Neural progenitor cell (in vitro differentiated cells): ENCODE data around the gene IFRD2. TPM values are rescaled to one million over a fixed set of nuclear protein-coding genes. Genes with fewer than 3 reads are reported as not detected.

Experiments
- DNase-seq: peaks from one replicate; pipeline ENCODE4 v3.0.0-alpha.2; 2016; ENCODE audit warnings: low spot score
- H2AFZ ChIP-seq: fragments of 200-600 bp; sonication (generic); replicated peaks from 2 replicates; pipeline ENCODE4 v1.6.1; 2016; ENCODE audit warnings: antibody characterized with exemption
- H3F3A ChIP-seq: fragments of 200-600 bp; sonication (generic); 2 replicates; pipeline ENCODE4 v1.6.1; 2016; ENCODE audit warnings: antibody characterized with exemption, low read depth
- H3K27ac ChIP-seq: fragments of 200-600 bp; sonication (generic); 2 replicates; pipeline ENCODE4 v1.5.1; 2016; ENCODE audit warnings: mild to moderate bottlenecking
- H3K27me3 ChIP-seq: fragments of 200-600 bp; sonication (generic); 2 replicates; pipeline ENCODE4 v1.6.1; 2016; ENCODE audit warnings: mild to moderate bottlenecking, moderate library complexity
- H3K36me3 ChIP-seq: fragments of 200-600 bp; sonication (generic); 2 replicates; pipeline ENCODE4 v1.5.1; 2016
- H3K4me1 ChIP-seq: fragments of 200-600 bp; sonication (generic); 2 replicates; pipeline ENCODE4 v1.6.1; 2016; ENCODE audit warnings: mixed run types
- H3K4me2 ChIP-seq: fragments of 200-600 bp; sonication (generic); 2 replicates; pipeline ENCODE4 v1.6.1; 2016
- H3K4me3 ChIP-seq: fragments of 200-600 bp; sonication (generic); 2 replicates; pipeline ENCODE4 v1.5.1; 2016
- H3K79me2 ChIP-seq: fragments of 200-600 bp; sonication (generic); 2 replicates; pipeline ENCODE4 v1.6.1; 2016; ENCODE audit warnings: low read depth
- H3K9ac ChIP-seq: fragments of 200-600 bp; sonication (generic); 2 replicates; pipeline ENCODE4 v1.6.1; 2016
- H3K9me3 ChIP-seq: fragments of 200-600 bp; sonication (generic); 2 replicates; pipeline ENCODE4 v1.5.1; 2016; ENCODE audit warnings: low read depth
- H4K20me1 ChIP-seq: fragments of 200-600 bp; sonication (generic); 2 replicates; pipeline ENCODE4 v1.6.1; 2016; ENCODE audit warnings: low read depth
- H3K27ac Mint-ChIP-seq: 3 replicates; pipeline ENCODE4 v1.8.0; 2021; ENCODE audit warnings: mixed read lengths
- H3K27me3 Mint-ChIP-seq: 2 replicates; pipeline ENCODE4 v1.8.0; 2022; ENCODE audit warnings: low read depth, mild to moderate bottlenecking, inconsistent platforms, moderate library complexity, mixed read lengths; ENCODE audit not compliant: insufficient read depth
- H3K36me3 Mint-ChIP-seq: 3 replicates; pipeline ENCODE4 v1.8.0; 2021; ENCODE audit warnings: mixed read lengths
- H3K4me1 Mint-ChIP-seq: 3 replicates; pipeline ENCODE4 v1.8.0; 2021; ENCODE audit warnings: mixed read lengths
- H3K4me3 Mint-ChIP-seq: 3 replicates; pipeline ENCODE4 v1.8.0; 2021; ENCODE audit warnings: mild to moderate bottlenecking, moderate library complexity, mixed read lengths
- H3K9me3 Mint-ChIP-seq: 3 replicates; pipeline ENCODE4 v1.8.0; 2020; ENCODE audit warnings: mixed read lengths
- EZH2 ChIP-seq: fragments of 200-600 bp; sonication (generic); IDR thresholded peaks from 2 replicates; pipeline ENCODE4 v1.6.1; 2017; ENCODE audit warnings: antibody characterized with exemption, mild to moderate bottlenecking, moderate library complexity
- EZH2phosphoT487 ChIP-seq: fragments of 200-600 bp; sonication (generic); IDR thresholded peaks from 2 replicates; pipeline ENCODE4 v1.6.1; 2017; ENCODE audit warnings: antibody characterized with exemption
- total RNA-seq: library from RNA; depleted of rRNA; stranded (reverse); fragments of >200 nt; gene quantifications from 2 replicates; pipeline ENCODE4 v1.2.3, GENCODE V29; 2015; ENCODE audit warnings: low replicate concordance
- TF ChIP-seq, protein P1 (sequence below): fragments of 200-600 bp; sonication (generic); IDR thresholded peaks from 2 replicates; pipeline ENCODE4 v1.5.1; 2017; ENCODE audit warnings: antibody characterized with exemption, mild to moderate bottlenecking

The IFRD2 gene
- total RNA-seq, 1 donor from 2014 or later: 26.4 TPM

DNA sequence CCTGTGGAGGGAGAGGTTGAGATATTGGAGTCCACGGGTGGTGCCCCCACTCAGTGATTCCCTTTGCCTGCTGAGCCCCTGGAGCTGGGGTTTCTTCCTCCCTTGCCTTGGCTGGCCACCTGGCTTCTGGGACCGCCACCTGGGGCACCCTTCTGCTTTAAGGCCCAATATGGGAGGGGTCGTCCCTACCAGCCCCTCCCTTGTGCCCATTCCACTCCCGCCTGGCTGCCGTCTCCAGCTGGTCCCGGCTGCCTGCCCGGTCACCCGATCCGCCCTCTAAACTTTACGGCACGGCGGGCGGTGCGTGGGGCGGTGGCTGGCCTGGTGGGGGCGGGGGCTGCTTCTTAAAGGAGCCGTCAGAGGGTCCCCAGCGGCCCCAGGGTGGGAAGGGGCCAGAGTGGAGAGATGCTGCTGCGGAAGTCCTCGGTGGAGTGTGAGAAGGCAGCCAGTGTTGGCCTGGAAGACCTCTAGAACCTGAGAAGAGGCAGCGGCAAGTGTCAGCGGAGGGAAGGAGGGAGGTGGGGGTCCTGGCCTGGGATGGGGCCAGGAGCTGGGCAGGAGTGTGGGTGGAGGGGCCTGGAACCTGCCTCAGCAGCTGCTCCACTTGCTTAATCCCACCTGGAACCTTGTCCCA, 24.8 kb downstream of the IFRD2 start:
- Mint-ChIP-seq H3K27ac (no peak overlapping the region), H3K36me3 (no peaks in the 10 kb centered on the region), H3K9me3 (no peaks in the 10 kb centered on the region), H3K4me1 (peaks cover 71% of the 10 kb centered on the region), H3K4me3 (no peak overlapping the region), H3K27me3 (peaks cover 11% of the 10 kb centered on the region)
- DNase-seq: peak; percentile 52
- no peak overlapping the region for H2AFZ ChIP-seq
- peaks cover 41% of the 10 kb centered on the region for H3F3A ChIP-seq
- H3K27ac ChIP-seq: no peak overlapping the region
- H3K36me3 ChIP-seq: no peaks in the 10 kb centered on the region
- H3K4me2 ChIP-seq: peak overlapping the region; percentile 58
- no peaks in the 10 kb centered on the region for H4K20me1 ChIP-seq
- no peaks in the 10 kb centered on the region for H3K79me2 ChIP-seq
- H3K9ac ChIP-seq: no peak overlapping the region
- H3K4me1 ChIP-seq: peaks cover 52% of the 10 kb centered on the region
- no peak for TF ChIP-seq EZH2
- TF ChIP-seq, protein P1, sequence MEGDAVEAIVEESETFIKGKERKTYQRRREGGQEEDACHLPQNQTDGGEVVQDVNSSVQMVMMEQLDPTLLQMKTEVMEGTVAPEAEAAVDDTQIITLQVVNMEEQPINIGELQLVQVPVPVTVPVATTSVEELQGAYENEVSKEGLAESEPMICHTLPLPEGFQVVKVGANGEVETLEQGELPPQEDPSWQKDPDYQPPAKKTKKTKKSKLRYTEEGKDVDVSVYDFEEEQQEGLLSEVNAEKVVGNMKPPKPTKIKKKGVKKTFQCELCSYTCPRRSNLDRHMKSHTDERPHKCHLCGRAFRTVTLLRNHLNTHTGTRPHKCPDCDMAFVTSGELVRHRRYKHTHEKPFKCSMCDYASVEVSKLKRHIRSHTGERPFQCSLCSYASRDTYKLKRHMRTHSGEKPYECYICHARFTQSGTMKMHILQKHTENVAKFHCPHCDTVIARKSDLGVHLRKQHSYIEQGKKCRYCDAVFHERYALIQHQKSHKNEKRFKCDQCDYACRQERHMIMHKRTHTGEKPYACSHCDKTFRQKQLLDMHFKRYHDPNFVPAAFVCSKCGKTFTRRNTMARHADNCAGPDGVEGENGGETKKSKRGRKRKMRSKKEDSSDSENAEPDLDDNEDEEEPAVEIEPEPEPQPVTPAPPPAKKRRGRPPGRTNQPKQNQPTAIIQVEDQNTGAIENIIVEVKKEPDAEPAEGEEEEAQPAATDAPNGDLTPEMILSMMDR: no peak
- no peak for TF ChIP-seq EZH2phosphoT487
- peak overlapping the region; percentile 16 for H3K4me3 ChIP-seq
- no peaks in the 10 kb centered on the region for H3K9me3 ChIP-seq
- no peaks in the 10 kb centered on the region for H3K27me3 ChIP-seq

DNA sequence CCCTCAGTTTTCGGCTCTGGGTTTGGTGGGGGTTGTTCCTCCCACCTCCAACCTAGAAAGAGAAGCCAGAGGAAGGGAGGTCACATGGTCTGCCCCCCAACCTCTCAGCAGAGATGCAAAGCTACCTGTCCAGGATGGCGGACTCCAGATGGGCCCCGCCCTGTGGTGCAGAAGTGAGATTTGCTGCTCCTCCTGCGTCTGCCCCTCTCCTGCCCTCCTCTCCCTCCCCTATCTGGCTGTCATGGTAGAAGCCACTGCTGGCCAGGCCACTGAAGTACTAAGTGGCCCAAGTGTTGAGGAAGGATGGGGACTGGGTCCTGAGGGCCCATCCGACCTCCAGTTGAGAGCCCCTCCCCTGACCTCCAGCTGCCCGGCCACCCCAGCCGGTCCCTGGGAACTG, 25.4 kb downstream of the IFRD2 start:
- Histone ChIP-seq H3K27ac (no peak overlapping the region), H3K79me2 (no peaks in the 10 kb centered on the region), H3K4me1 (peaks cover 52% of the 10 kb centered on the region), H4K20me1 (no peaks in the 10 kb centered on the region), H3K4me2 (peak overlapping the region; percentile 58), H3K36me3 (no peaks in the 10 kb centered on the region), H3K9ac (no peak overlapping the region), H2AFZ (no peak overlapping the region), H3K9me3 (no peaks in the 10 kb centered on the region), H3K4me3 (no peak overlapping the region), H3F3A (peaks cover 41% of the 10 kb centered on the region), H3K27me3 (no peaks in the 10 kb centered on the region)
- Mint-ChIP-seq H3K27me3 (peaks cover 13% of the 10 kb centered on the region), H3K36me3 (no peaks in the 10 kb centered on the region), H3K9me3 (no peaks in the 10 kb centered on the region), H3K4me1 (peaks cover 73% of the 10 kb centered on the region), H3K4me3 (no peak overlapping the region), H3K27ac (no peak overlapping the region)
- TF ChIP-seq EZH2 (no peak), EZH2phosphoT487 (no peak)
- TF ChIP-seq, protein P1: no peak
- DNase-seq: no peak

DNA sequence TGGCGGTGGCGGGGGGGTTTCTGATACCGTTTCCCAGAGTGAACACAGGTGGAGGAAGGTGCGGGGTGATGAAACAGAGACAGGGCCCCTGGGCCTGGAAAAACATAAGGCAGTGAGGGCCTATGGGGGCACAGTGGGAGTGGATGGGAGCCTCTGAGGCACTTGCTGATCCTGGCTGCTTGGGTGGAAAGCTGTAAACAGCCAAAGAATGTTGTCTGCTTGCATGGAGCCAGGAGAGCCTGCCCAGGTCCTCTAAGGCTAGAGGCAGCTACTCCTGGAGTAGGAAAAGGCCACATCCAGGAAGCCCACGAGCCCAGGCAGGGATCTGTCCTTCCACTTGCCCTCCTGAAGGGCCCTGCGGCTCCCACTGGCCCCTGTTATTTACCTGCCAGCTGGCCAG, 26.2 kb downstream of the IFRD2 start:
- Histone ChIP-seq H3K4me1 (peaks cover 57% of the 10 kb centered on the region), H3F3A (peaks cover 47% of the 10 kb centered on the region), H3K27ac (no peak overlapping the region), H3K79me2 (no peaks in the 10 kb centered on the region), H2AFZ (no peak overlapping the region), H3K4me2 (no peak overlapping the region), H4K20me1 (no peaks in the 10 kb centered on the region), H3K9me3 (no peaks in the 10 kb centered on the region), H3K27me3 (no peaks in the 10 kb centered on the region), H3K9ac (no peak overlapping the region), H3K4me3 (no peak overlapping the region), H3K36me3 (no peaks in the 10 kb centered on the region)
- H3K9me3 Mint-ChIP-seq: no peaks in the 10 kb centered on the region
- peaks cover 13% of the 10 kb centered on the region for H3K27me3 Mint-ChIP-seq
- H3K36me3 Mint-ChIP-seq: no peaks in the 10 kb centered on the region
- peaks cover 72% of the 10 kb centered on the region for H3K4me1 Mint-ChIP-seq
- TF ChIP-seq EZH2: no peak
- no peak for TF ChIP-seq EZH2phosphoT487
- TF ChIP-seq, protein P1: no peak
- DNase-seq: no peak
- peak overlapping the region; percentile 83 for H3K27ac Mint-ChIP-seq
- H3K4me3 Mint-ChIP-seq: no peak overlapping the region
